Measurements from ENCODE around the gene RUNX2.

- TF ChIP-seq CTCF (conservative IDR thresholded peaks at IDR 0.05; ENCODE audit: low read depth, low read length) (no peak), EZH2 (IDR thresholded peaks at IDR 0.05; ENCODE audit: low read length, unreplicated experiment) (no peak), EZH2phosphoT487 (IDR thresholded peaks at IDR 0.05; ENCODE audit: borderline replicate concordance, low read length) (no peak)
These were observed 120.6 kb downstream of the RUNX2 start for GRCh38 chr6:45448417-45449389.

Data from PC-3 (cell line).